A172 (cell line): ENCODE measurements around the gene CTRB1. TPM values are rescaled to one million over a fixed set of nuclear protein-coding genes. Genes with fewer than 3 reads are reported as not detected.

Source experiments
- DNase-seq: peaks from one replicate; pipeline ENCODE4 v3.0.0-alpha.2; 2015; ENCODE audit warnings: low spot score
- total RNA-seq: library from RNA; depleted of rRNA; stranded (reverse); fragments of >200 nt; shearing (Covaris generic); gene quantifications from 2 replicates; pipeline ENCODE4 v1.2.3, GENCODE V29; 2014; rRNA removed

The CTRB1 gene
- not detected in 2 replicates for total RNA-seq

DNA sequence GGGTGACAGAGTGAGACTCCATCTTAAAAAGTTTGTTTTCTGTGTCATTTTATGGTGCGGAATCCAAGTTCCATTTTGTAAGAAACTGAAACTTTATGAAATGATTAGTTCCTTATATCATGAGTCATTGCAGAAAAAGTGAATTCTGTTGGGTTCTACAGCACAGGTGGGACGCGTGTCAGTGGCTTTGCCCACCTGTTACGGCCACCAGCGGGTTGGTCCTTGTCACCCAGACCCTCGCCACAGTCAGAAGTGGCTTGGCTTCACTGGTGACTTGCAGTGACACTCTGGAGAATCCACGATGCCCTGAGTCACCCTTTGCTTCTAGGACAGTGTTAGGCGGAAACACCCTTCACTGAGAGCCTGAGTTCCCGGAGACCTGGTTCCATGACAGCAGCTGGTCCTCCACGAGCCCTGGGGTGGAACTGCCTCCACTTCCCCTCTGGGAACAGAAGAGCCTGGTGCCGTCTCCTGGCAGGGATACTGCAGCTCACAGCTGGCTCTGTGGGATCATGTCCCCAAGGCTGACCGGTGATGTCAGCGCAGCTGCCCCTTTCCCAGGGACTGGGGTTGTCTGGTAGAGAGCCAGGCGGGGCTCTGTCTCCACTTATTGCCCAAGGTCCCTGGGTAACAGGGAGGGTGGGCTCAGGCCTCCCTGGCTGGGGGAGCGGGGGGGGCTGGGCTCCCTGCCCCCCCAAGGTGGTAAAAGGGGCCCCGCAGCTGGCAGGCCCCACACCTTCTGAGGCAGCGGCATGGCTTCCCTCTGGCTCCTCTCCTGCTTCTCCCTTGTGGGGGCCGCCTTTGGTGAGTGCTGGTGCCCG, at the start of gene CTRB1:
Gene CTRB1 (plus strand): TSS at position 733 of the 821 bp plus-strand sequence. CDS start 20 bp downstream, at position 753.
- no peak for DNase-seq

- no peak for DNase-seq
Observed at GRCh38 chr16:75169899-75170405, 48.8 kb upstream of the CTRB1 start.

DNA sequence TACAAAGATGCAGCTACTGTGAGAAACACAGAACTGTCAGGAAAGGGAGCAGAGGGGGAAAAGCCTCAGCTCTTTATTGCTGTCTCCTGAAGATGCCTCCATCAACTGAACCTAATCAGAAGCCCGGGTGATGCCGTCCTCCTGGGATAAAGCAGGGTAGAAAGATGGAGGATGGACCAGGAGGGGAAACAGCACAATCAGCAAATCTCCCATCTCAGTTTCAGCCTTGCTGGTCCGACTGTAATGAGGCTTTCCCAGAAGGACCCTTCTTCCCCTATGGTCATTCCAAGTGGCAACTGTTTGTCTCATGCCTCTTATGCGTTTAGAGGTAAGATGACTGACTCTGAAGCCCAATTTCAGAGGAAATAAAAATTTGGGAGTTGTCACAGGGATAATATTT, 46.2 kb upstream of the CTRB1 start:
- DNase-seq, result no peak

GRCh38 chr16:75175074-75175473, 43.7 kb upstream of the CTRB1 start:
- DNase-seq, result no peak

- no peak for DNase-seq
Observed at GRCh38 chr16:75176926-75177325, 41.9 kb upstream of the CTRB1 start.

DNA sequence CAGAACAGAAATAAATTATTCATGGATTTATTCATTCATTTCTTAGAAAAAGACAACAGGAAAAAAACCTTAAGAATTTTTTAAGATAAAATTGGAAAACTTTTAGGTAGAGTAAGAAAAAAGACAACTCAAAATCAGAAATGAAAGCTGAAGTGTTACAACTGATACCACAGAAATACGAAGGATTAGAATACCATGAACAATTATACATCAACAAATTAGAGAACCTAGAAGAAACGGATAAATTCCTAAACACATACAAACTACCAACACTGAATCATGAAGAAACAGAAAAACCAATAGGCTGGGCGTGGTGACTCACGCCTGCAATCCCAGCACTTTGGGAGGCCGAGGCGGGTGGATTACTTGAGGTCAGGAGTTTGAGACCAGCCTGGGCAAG, 39.6 kb upstream of the CTRB1 start:
- no peak for DNase-seq

DNA sequence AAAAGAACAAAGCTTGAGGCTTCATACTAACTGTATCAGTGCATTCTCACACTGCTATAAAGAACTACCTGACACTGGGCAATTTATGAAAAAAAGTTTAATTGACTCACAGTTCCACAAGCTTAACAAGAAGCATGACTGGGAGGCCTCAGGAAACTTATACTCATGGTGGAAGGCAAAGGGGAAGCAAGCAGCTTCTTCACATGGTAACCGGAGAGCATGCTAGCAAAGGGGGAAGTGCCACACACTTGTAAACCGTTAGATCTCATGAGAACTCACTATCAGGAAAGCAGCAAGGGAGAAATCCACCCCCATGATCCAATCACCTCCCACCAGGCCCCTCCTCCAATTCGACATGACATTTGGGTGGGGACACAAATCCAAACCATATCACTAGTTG, 37.2 kb upstream of the CTRB1 start:
- no peak for DNase-seq

- no peak for DNase-seq
Observed at GRCh38 chr16:75188832-75189477, 29.8 kb upstream of the CTRB1 start.

- DNase-seq, result no peak
Observed at GRCh38 chr16:75189638-75190245, 29.0 kb upstream of the CTRB1 start.

GRCh38 chr16:75192606-75193264, 26.1 kb upstream of the CTRB1 start:
- no peak for DNase-seq

DNA sequence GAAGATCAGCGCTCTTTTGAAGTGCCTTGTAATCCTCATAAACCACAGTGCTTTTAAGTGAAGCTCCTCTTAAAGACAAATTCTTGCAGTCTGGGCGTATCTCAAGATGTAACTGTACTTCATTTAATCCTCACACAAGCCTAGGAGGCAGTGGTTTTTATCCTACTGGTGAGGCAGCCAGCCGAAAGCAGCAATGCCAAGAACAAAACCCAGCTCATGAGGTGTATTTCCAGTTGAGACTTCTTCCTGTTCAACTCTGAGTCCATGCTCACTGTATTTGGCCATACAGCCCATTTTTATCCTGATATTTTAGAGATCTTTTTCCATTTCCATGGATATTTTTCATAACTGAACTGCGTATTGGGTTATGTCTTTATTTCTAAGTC, 25.5 kb upstream of the CTRB1 start:
- DNase-seq, result no peak

GRCh38 chr16:75193730-75194444, 24.9 kb upstream of the CTRB1 start:
- DNase-seq, result no peak

DNA sequence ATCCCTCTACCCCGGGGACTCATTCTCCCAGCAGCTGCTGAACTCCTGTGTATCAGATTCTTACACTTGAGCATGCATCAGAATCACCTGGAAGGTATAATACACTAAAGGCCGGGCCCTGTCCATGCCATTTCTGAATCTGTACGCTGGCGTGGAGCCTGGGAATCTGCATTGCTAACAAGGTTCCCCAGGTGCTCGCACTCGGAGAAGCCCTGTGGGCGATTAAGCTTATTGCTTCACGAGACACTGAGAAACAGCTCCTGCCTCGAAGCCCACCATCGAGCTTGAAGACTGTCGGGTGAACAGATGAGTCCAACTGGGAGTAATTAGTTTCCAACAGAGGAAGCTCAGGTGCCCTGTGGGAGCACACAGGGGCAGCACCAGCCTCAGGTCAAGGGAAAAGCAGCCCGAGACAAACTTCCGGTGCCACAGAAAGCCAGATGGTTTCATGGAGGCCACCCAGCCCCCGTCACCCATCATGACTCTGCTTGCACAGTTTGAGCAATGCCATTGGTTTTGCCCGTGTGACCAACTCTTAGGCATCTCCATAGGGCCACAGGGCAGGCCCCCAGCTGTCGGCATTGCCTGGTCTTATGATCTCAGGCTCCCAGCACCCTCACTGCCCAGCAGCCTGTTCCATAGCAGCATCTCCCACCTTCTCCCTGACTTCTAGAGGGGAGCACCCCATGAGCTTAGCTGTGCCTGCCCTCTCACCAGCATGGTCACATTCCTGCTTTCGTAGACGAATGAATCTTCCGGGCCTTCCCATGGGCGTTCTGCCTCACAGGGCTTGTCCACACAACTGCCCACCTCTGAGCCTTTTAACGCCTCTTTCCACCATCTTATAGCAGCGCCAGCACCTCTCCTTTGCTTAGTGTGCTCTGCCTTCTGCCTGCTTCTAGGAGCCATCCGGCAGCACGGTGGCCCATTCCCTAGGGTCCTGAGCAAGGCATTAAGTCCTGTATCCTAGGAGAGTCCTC, 22.7 kb upstream of the CTRB1 start:
- no peak for DNase-seq

GRCh38 chr16:75196836-75197235, 22.0 kb upstream of the CTRB1 start:
- no peak for DNase-seq

DNA sequence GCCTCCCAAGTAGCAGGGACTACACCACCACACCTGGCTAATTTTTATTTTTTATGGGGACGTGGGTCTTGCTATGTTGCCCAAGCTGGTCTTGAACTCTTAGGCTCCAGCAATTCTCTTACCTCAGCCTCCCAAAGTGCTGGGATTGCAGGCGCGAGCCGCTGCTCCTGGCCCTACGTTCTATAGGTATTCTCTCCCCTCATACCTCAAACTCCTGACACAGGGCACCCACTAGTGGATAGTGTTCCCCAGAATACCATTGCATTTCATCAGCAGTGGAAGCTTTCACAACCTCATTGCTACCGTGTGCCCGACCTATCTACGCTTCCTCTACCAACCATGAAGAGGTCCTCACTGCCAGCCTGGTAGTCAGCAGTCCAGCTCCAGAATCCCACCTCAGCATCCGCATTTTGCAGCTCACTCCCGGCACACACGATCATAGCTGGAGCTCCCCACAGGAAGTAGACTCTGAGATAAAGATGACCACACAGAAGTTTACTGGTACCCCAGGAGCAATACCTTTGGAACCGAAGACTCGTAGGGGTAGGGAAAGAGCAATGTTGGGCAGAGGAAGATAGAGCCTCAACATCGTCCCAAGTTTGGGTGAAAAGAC, 21.2 kb upstream of the CTRB1 start:
- DNase-seq, result no peak

DNA sequence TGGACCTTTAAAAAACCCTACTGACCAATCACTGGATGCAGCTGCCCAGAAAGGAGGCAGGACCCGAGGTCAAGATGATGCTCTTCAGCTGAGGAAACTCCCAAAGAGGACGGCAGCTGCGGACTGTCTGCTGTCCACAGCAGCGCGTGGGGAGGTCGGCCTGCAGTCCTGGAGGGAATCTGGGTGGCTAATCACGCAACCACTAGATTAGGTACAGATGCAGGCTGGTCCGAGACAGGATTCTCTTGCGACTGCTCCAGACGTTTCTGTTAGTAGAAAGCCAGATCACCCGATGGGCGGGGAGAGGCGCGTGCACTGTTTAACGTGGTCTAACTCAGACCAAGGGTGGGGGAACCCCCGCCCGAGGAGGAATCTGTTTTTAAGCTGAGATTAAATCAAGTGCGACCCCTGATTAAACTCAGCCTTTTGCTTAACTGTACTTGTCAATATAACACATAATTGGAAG, 20.6 kb upstream of the CTRB1 start:
- DNase-seq, result no peak

DNA sequence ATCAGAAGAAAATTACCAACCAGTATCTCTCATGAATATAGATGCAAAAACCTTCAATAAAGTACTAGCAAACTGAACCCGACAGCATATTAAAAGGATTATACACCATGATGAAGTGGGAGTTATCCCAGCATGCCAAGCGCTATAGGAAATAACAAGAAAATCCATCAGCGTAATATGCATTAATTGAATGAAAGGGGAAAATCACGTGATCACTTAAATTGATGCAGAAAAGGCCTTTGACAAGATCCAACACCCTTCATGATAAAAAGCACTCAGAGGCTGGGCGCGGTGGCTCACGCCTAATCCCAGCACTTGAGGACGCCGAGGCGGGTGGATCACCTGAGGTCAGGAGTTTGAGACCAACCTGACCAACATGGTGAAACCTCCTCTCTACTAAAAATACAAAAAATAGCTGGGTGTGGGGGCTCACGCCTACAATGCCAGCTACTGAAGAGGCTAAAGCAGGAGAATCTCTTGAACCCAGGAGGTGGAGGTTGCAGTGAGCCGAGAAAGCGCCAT, 16.7 kb upstream of the CTRB1 start:
- no peak for DNase-seq

GRCh38 chr16:75203096-75203495, 15.7 kb upstream of the CTRB1 start:
- DNase-seq, result no peak

DNA sequence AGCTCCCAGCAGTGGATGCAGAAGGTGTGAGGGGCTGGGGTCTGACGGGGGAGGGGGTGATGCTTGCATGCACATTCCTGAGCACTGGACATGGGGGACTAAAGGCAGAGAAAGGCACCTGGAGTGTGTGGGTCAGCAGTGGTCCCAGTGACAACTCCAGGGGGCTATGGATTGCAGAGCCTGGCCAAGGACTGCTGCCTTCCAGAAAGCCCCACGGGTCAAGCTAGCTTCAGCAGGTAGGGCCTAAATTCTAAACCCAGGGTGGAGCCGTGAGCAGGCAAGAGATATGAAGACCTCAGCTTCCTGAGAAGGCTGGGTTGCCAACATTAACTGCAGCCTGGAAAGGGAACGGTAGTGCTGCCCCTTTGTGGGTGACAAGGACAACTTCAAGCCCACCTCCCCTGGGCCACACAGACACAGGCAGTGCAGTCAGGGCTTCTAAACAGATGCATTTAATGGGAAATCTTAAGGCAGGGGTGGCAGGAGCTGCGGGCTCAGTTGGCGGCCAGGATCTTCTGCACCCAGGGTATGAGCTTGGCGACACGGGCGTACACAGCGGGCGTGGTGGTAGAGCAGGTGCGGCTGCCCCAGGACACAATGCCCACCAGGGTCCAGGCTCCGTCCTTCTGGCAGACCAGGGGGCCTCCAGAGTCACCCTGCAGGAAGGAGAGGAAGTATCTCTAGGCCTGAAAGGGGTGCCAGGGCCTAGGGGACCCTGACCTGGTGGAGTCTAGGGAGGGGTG, 14.9 kb upstream of the CTRB1 start:
- no peak for DNase-seq
